ENCODE data around the gene PTPRB. TPM values are rescaled to one million over a fixed set of nuclear protein-coding genes. Genes with fewer than 3 reads are reported as not detected.

The PTPRB gene
- total RNA-seq, 1 donor from 2014 or later, result 19.3 TPM

DNA sequence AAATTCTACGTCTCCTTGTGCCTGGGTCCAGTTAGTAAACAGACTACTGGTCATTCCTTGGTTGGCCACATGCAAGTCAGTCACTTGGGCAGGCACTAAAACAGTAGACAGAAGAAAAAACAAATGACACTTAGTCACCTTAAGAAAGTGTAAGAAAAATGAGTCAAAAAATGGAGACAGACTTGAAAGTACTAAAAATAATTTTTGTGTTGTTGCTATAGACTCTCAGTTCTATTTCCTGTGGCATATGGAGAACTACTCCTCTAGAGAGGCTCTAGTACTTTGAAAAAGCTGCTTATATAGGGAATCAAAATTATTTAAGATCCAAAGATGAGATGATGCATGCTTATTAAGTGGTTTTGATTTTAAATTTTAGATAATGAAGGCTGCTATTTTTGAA, 56.0 kb downstream of the PTPRB start:
- Histone ChIP-seq H3K9ac (ENCODE audit: low read depth in 1 of 3, low read length in 3 of 3) (no peak overlapping the region), H3K27ac (ENCODE audit: low read depth, low read length) (no peak overlapping the region), H3K27me3 (ENCODE audit: control insufficient read depth in 3 of 3, insufficient read depth in 3 of 3, low read length in 3 of 3) (no peaks in the 10 kb centered on the region), H3K4me1 (ENCODE audit: control insufficient read depth in 3 of 3, insufficient read depth in 3 of 3, low read length in 3 of 3) (no peaks in the 10 kb centered on the region), H3K36me3 (ENCODE audit: control insufficient read depth in 3 of 3, insufficient read depth in 3 of 3, low read length in 3 of 3) (no peaks in the 10 kb centered on the region), H3K4me3 (ENCODE audit: low read length in 3 of 3) (no peak overlapping the region), H3K9me3 (ENCODE audit: control insufficient read depth in 3 of 3, low read length in 3 of 3) (peaks cover 0 to 3% (median 0%) of the 10 kb centered on the region in 3 donors)

DNA sequence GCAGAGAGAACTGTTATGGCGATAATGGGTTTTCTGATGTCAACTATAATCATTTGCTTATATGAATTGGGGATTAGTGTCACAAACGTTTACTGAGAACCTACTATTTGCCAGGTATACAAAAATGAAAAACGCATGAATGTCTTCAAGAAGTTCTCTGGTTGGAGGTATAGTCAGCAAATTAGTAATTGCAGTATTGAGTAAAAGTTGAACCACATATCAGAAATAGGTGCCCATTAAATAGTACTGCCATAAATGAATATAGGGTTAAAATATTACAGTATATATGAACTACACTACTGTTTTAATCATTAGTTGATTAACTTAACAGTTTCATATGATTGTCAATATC, 60.0 kb downstream of the PTPRB start:
- H3K4me3 ChIP-seq (ENCODE audit: low read length in 3 of 3), result no peak overlapping the region
- no peak overlapping the region for H3K27ac ChIP-seq (ENCODE audit: low read depth, low read length)
- no peak overlapping the region for H3K9ac ChIP-seq (ENCODE audit: low read depth in 1 of 3, low read length in 3 of 3)
- no peaks in the 10 kb centered on the region for H3K4me1 ChIP-seq (ENCODE audit: control insufficient read depth in 3 of 3, insufficient read depth in 3 of 3, low read length in 3 of 3)
- no peaks in the 10 kb centered on the region for H3K9me3 ChIP-seq (ENCODE audit: control insufficient read depth in 3 of 3, low read length in 3 of 3)
- H3K36me3 ChIP-seq (ENCODE audit: control insufficient read depth in 3 of 3, insufficient read depth in 3 of 3, low read length in 3 of 3), result no peaks in the 10 kb centered on the region
- no peaks in the 10 kb centered on the region for H3K27me3 ChIP-seq (ENCODE audit: control insufficient read depth in 3 of 3, insufficient read depth in 3 of 3, low read length in 3 of 3)

DNA sequence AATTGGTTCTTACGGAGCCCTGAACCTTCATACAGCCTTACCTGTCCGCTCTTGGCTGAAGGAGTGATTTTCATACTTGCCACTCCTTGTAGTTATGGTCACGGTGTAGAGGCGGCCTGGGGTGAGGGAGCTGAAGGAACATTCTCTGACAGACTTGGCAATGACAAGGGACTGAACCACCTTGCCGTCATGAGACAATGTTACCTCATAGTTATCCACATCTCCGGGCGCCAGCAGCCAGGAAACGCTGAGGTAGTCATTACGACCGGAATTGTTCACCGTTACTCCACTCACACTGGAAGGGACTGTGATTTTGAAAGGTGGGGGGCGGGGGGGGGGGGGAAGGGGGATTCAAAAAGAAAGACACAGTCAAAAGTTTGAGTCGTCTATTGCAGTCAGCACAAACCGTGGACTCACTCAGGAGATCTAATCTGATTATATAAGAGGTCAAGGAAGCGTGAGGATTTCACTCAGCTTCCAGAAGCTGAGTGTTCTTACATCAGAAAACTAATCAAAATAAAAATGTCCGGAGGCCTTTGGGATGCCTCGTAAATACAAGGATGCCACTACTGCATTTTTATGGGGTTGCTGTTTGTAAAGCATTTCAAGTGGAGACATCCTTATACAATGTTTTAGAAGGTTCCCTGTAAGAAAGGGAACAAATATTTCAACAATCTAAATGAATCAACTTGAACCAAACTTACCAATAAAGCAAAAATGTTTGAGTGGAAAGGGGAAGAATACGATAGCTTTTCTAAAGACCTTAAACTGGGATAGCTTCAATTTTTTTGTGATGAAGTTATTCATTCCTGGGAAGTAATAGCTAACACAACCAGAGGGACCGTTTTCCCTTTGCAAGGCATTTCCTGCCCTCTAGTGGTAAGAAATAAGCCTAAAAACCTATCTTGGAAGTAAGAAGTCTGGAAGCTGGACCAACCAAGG, 60.6 kb downstream of the PTPRB start:
- H3K9ac ChIP-seq (ENCODE audit: low read depth in 1 of 3, low read length in 3 of 3), result no peak overlapping the region
- H3K4me1 ChIP-seq (ENCODE audit: control insufficient read depth in 3 of 3, insufficient read depth in 3 of 3, low read length in 3 of 3), result no peaks in the 10 kb centered on the region
- no peaks in the 10 kb centered on the region for H3K36me3 ChIP-seq (ENCODE audit: control insufficient read depth in 3 of 3, insufficient read depth in 3 of 3, low read length in 3 of 3)
- H3K9me3 ChIP-seq (ENCODE audit: control insufficient read depth in 3 of 3, low read length in 3 of 3), result no peaks in the 10 kb centered on the region
- H3K27me3 ChIP-seq (ENCODE audit: control insufficient read depth in 3 of 3, insufficient read depth in 3 of 3, low read length in 3 of 3), result no peaks in the 10 kb centered on the region
- no peak overlapping the region for H3K27ac ChIP-seq (ENCODE audit: low read depth, low read length)
- no peak overlapping the region for H3K4me3 ChIP-seq (ENCODE audit: low read length in 3 of 3)

DNA sequence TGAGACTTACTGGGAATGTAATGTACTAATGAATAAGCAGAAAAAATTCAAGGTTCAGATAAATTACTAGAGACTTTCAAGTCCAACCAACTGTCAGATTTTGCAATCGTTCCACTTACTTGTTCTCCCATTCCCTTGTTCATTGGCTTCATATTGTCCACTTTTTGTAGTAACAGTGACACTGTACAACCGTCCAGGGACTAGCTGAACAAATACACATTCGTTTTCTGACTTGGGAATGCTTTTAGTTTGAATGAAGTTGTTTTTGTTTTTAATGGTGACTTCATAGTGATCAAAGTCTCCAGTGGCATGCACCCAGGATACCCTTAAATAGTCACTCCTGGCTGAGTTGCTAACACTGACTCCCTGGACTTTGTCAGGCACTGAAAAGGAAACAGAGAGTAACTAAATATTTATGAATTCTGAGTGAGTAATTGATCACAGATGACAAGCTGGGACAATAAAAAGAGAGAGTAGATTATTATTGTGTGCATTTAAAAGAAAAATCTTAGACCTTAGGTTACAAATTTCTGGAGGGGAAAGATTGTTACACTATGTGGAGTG, 65.4 kb downstream of the PTPRB start:
- H3K9ac ChIP-seq (ENCODE audit: low read depth in 1 of 3, low read length in 3 of 3), result no peak overlapping the region
- no peak overlapping the region for H3K4me3 ChIP-seq (ENCODE audit: low read length in 3 of 3)
- peaks cover 0 to 2% (median 0%) of the 10 kb centered on the region in 3 donors for H3K4me1 ChIP-seq (ENCODE audit: control insufficient read depth in 3 of 3, insufficient read depth in 3 of 3, low read length in 3 of 3)
- H3K36me3 ChIP-seq (ENCODE audit: control insufficient read depth in 3 of 3, insufficient read depth in 3 of 3, low read length in 3 of 3), result no peaks in the 10 kb centered on the region
- H3K9me3 ChIP-seq (ENCODE audit: control insufficient read depth in 3 of 3, low read length in 3 of 3), result no peaks in the 10 kb centered on the region
- no peaks in the 10 kb centered on the region for H3K27me3 ChIP-seq (ENCODE audit: control insufficient read depth in 3 of 3, insufficient read depth in 3 of 3, low read length in 3 of 3)
- H3K27ac ChIP-seq (ENCODE audit: low read depth, low read length), result no peak overlapping the region

DNA sequence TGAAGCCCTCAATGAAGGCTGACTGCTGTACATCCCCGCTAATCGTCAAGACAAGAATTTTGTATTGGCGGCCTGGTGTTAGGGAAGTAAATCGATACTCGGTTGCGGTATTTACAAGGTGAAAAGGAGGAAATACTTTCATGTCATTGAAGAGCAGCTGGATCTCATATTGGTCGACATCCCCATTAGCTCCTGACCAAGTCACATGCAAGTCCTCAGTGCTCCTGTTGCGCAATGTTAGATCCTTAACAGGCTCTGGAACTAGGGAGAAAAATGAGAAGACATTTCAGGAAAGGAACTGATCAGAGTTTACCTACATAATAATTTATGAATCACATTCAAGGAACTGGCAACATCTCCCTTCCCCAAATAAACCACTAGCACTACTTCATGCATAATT, 66.2 kb downstream of the PTPRB start:
- no peaks in the 10 kb centered on the region for H3K36me3 ChIP-seq (ENCODE audit: control insufficient read depth in 3 of 3, insufficient read depth in 3 of 3, low read length in 3 of 3)
- no peaks in the 10 kb centered on the region for H3K27me3 ChIP-seq (ENCODE audit: control insufficient read depth in 3 of 3, insufficient read depth in 3 of 3, low read length in 3 of 3)
- no peaks in the 10 kb centered on the region for H3K9me3 ChIP-seq (ENCODE audit: control insufficient read depth in 3 of 3, low read length in 3 of 3)
- no peak overlapping the region for H3K4me3 ChIP-seq (ENCODE audit: low read length in 3 of 3)
- H3K9ac ChIP-seq (ENCODE audit: low read depth in 1 of 3, low read length in 3 of 3), result no peak overlapping the region
- no peak overlapping the region for H3K27ac ChIP-seq (ENCODE audit: low read depth, low read length)
- H3K4me1 ChIP-seq (ENCODE audit: control insufficient read depth in 3 of 3, insufficient read depth in 3 of 3, low read length in 3 of 3), result peaks cover 0 to 2% (median 0%) of the 10 kb centered on the region in 3 donors

DNA sequence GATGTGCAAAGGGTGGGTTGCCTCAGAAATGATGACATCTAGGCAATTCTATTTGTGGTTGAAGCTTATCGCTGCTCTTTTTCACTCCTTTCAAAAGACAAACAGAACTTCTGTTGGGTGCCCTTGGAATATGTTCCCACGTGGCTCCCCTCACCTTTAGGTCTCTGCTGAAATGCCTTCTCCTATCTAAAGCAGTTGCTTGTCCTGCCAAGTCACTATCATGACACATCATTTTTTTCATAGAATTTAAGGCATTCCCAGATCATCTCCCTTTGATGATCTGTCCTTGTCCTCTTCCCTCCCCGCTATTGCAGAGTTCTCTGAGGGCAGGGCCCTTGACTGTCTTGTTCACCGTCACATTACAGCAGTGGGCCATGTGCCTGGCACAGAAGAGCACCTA, 75.7 kb downstream of the PTPRB start:
- Histone ChIP-seq H3K9ac (ENCODE audit: low read depth in 1 of 3, low read length in 3 of 3) (no peak overlapping the region), H3K9me3 (ENCODE audit: control insufficient read depth in 3 of 3, low read length in 3 of 3) (no peaks in the 10 kb centered on the region), H3K36me3 (ENCODE audit: control insufficient read depth in 3 of 3, insufficient read depth in 3 of 3, low read length in 3 of 3) (peaks cover 0 to 2% (median 0%) of the 10 kb centered on the region in 3 donors), H3K27me3 (ENCODE audit: control insufficient read depth in 3 of 3, insufficient read depth in 3 of 3, low read length in 3 of 3) (no peaks in the 10 kb centered on the region), H3K4me3 (ENCODE audit: low read length in 3 of 3) (no peak overlapping the region), H3K4me1 (ENCODE audit: control insufficient read depth in 3 of 3, insufficient read depth in 3 of 3, low read length in 3 of 3) (no peaks in the 10 kb centered on the region), H3K27ac (ENCODE audit: low read depth, low read length) (no peak overlapping the region)

DNA sequence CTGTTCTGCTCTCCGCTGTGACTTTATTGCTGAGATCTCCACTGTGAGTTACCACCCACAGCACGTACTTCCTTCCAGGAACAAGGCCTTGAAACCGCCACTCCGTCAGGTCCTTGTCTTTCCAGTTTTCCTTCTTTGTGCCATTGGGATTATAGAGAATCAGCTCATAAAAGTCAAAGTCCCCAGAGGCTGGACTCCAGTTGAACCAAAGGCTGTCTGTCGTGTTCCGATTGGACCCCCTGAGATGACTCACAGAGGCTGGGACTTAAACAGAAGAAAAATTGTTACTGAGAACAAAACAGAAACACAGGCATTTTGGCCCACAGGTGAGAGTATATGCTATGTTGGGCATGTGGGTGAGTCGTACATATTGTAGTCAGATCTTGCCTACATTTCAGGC, 76.6 kb downstream of the PTPRB start:
- Histone ChIP-seq H3K36me3 (ENCODE audit: control insufficient read depth in 3 of 3, insufficient read depth in 3 of 3, low read length in 3 of 3) (peaks cover 0 to 2% (median 0%) of the 10 kb centered on the region in 3 donors), H3K9me3 (ENCODE audit: control insufficient read depth in 3 of 3, low read length in 3 of 3) (no peaks in the 10 kb centered on the region), H3K4me3 (ENCODE audit: low read length in 3 of 3) (no peak overlapping the region), H3K27me3 (ENCODE audit: control insufficient read depth in 3 of 3, insufficient read depth in 3 of 3, low read length in 3 of 3) (no peaks in the 10 kb centered on the region), H3K9ac (ENCODE audit: low read depth in 1 of 3, low read length in 3 of 3) (no peak overlapping the region), H3K27ac (ENCODE audit: low read depth, low read length) (no peak overlapping the region), H3K4me1 (ENCODE audit: control insufficient read depth in 3 of 3, insufficient read depth in 3 of 3, low read length in 3 of 3) (no peaks in the 10 kb centered on the region)

DNA sequence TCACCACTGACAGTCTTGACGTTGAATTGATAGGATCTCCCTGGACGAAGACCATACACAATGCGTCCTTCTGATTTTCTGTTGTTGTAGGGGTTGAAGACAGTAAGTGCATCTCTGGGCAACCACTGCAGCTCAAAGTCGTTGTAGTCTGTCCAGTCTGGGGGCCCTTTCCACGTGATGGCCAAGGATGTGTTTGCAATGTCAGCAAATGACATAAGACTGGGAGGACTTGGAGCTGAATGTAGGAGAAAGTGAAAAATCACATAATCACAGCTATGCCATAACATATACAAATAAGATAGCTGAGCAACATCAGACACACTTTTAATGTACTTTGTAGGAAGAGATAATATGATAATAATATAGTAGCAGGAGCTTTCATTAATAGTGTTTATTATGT, 77.8 kb downstream of the PTPRB start:
- Histone ChIP-seq H3K4me3 (ENCODE audit: low read length in 3 of 3) (no peak overlapping the region), H3K36me3 (ENCODE audit: control insufficient read depth in 3 of 3, insufficient read depth in 3 of 3, low read length in 3 of 3) (peaks cover 0 to 2% (median 0%) of the 10 kb centered on the region in 3 donors), H3K9me3 (ENCODE audit: control insufficient read depth in 3 of 3, low read length in 3 of 3) (no peaks in the 10 kb centered on the region), H3K27ac (ENCODE audit: low read depth, low read length) (no peak overlapping the region), H3K27me3 (ENCODE audit: control insufficient read depth in 3 of 3, insufficient read depth in 3 of 3, low read length in 3 of 3) (no peaks in the 10 kb centered on the region), H3K4me1 (ENCODE audit: control insufficient read depth in 3 of 3, insufficient read depth in 3 of 3, low read length in 3 of 3) (no peaks in the 10 kb centered on the region), H3K9ac (ENCODE audit: low read depth in 1 of 3, low read length in 3 of 3) (no peak overlapping the region)

DNA sequence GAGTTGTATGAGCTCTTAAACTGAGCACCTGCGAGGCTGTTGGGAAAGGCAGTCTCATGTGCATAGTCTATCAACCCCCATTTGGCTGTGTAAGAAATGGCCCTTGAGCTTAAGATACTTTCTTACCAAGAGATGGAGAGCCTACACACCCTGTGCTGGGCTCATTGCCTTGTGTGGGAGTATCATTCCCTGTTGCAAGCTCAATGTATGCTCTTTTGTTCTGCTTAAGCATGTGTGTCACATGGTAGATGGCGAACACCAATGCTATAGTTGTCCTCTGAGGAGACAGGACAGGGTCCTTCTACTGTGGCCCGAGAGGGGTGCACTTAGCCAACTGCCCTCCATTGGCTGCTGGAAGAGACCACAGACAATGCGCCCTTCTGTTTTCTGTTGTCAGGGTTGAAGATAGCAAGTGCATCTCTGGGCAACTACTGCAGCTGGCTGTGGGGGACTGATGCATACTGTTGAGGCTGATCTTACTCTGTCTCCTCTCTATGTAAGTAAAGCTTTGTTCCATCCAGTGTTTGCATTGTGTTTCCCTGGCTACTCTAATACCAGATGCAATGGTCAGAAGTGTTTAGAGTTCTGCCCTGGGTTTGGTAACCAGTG, 79.5 kb downstream of the PTPRB start:
- Histone ChIP-seq H3K27ac (ENCODE audit: low read depth, low read length) (no peak overlapping the region), H3K36me3 (ENCODE audit: control insufficient read depth in 3 of 3, insufficient read depth in 3 of 3, low read length in 3 of 3) (peaks cover 0 to under 1% (median 0%) of the 10 kb centered on the region in 3 donors)

More for the DNA sequence above, 79.5 kb downstream of the PTPRB start:
- H3K9ac ChIP-seq (ENCODE audit: low read depth in 1 of 3, low read length in 3 of 3), result no peak overlapping the region
- H3K9me3 ChIP-seq (ENCODE audit: control insufficient read depth in 3 of 3, low read length in 3 of 3), result no peaks in the 10 kb centered on the region
- no peak overlapping the region for H3K4me3 ChIP-seq (ENCODE audit: low read length in 3 of 3)
- H3K27me3 ChIP-seq (ENCODE audit: control insufficient read depth in 3 of 3, insufficient read depth in 3 of 3, low read length in 3 of 3), result no peaks in the 10 kb centered on the region
- no peaks in the 10 kb centered on the region for H3K4me1 ChIP-seq (ENCODE audit: control insufficient read depth in 3 of 3, insufficient read depth in 3 of 3, low read length in 3 of 3)
